ENCODE results near the gene TP53BP1.
A peak's percentile ranks its signal among the peaks of the same experiment; 100 is the strongest.

TP53BP1 gene

DNA sequence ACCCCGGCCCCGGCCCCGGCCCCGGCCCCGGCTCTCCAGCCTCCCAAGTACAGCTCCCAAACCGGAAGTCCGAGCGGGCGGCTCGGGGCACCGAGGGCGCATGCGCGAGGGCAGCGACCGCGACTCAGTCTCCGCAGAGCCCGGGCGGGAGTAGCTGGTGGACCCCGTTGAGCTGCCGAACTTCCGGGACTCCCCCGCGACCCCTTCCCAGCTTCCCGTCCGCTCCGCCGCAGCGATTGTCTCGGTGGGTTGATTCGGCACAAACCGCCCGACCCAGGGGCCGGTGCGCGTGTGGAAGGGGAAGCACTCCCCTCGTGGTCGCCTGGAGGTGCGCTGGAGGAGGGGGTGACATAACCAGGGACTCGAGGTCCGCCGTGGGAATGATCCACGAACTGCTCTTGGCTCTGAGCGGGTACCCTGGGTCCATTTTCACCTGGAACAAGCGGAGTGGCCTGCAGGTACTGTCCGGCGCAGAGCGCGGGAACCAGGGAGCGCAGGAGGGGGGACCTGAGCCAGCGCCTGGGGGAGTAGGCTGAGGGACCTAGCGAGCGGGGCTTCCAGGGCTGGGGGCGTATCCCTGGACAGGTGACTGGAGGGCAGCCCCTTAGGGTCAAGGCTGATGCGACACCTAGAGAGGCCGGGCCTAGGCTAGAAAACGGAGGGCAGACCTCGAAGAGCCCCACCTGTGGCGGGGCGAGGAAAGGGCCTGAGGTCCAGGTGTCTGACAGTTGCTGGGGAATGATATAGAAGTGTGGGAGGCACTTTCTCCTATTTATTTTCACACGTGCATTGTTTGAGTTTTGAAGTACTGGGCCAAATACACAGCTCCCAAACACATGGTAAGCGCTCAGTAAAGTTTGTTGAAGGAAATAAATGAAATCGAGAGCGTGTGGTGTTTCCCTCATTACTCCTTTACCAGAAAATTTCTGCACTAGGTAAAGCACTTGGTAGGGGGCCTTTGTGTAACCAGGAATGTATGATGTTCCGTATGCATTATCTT, 121.7 kb downstream of the TP53BP1 start, which contains the start of the genes TUBGCP4 and ZSCAN29:
TUBGCP4 (plus strand) TSS at position 127 of the 1,000 bp plus-strand sequence; CDS start at position 381, 254 bp downstream.
ZSCAN29 (minus strand) TSS at position 69 of the 1,000 bp plus-strand sequence. CDS start 1,130 bp downstream, outside the sequence.
- Histone ChIP-seq H2AK5ac (ENCODE audit: low read depth, low read length) (no peak within 1 kb of the TSS), H3K79me1 (ENCODE audit: low read depth, low read length) (peaks cover 8% of the 10 kb centered on the region), H3K36me3 (replicated peaks in 1 of 2; ENCODE audit: control insufficient read depth in 2 of 2, insufficient read depth in 2 of 2, low read length in 2 of 2) (peaks cover 11 to 51% of the 10 kb centered on the region in 2 donors), H3K4me1 (ENCODE audit: control insufficient read depth in 2 of 2, insufficient read depth in 1 of 2, low read depth in 1 of 2, low read length in 2 of 2) (peaks cover 4 to 6% of the 10 kb centered on the region in 2 donors), H3K18ac (ENCODE audit: low read length) (peak within 1 kb of the TSS; percentile 97), H2BK12ac (ENCODE audit: low read length) (no peak within 1 kb of the TSS), H3K9me3 (replicated peaks in 1 of 2; ENCODE audit: control insufficient read depth in 2 of 2, insufficient read depth in 1 of 2, low read depth in 1 of 2, low read length in 2 of 2) (peaks cover 2 to 21% of the 10 kb centered on the region in 2 donors), H2BK15ac (ENCODE audit: low read length) (no peak within 1 kb of the TSS), H2BK5ac (ENCODE audit: low read length) (peak within 1 kb of the TSS; percentile 93), H3K27me3 (ENCODE audit: control insufficient read depth in 3 of 3, insufficient read depth in 3 of 3, low read depth in 1 of 3, low read length in 3 of 3) (no peaks in the 10 kb centered on the region), H2BK120ac (ENCODE audit: low read depth, low read length) (no peak within 1 kb of the TSS), H3K4me2 (ENCODE audit: insufficient read depth, low read length, poor library complexity, severe bottlenecking) (peak within 1 kb of the TSS; percentile 83), H2AFZ (ENCODE audit: low read length) (peak within 1 kb of the TSS; percentile 97), H4K91ac (ENCODE audit: low read depth, low read length, poor library complexity) (no peak within 1 kb of the TSS), H3K9ac (ENCODE audit: low read depth, low read length, poor library complexity) (peak within 1 kb of the TSS; percentile 95), H3K4me3 (ENCODE audit: low read length in 2 of 2) (peak within 1 kb of the TSS; percentile 80 to 92), H3K23ac (ENCODE audit: low read depth, low read length, poor library complexity) (peak within 1 kb of the TSS; percentile 90), H3K27ac (replicated peaks; ENCODE audit: low read length) (peak within 1 kb of the TSS; percentile 76), H3K4ac (ENCODE audit: low read length) (no peak within 1 kb of the TSS), H4K8ac (ENCODE audit: low read depth, low read length) (no peak within 1 kb of the TSS), H3K14ac (ENCODE audit: low read length) (peak within 1 kb of the TSS; percentile 75)
- no CpG with 5 or more reads among the region's 66 CpGs for WGBS, 2 donors (ENCODE audit: extremely low coverage in 2 of 2, insufficient read length in 2 of 2, insufficient replicate concordance in 1 of 2)
- DNase-seq (ENCODE audit: low spot score): peak; percentile 90

DNA sequence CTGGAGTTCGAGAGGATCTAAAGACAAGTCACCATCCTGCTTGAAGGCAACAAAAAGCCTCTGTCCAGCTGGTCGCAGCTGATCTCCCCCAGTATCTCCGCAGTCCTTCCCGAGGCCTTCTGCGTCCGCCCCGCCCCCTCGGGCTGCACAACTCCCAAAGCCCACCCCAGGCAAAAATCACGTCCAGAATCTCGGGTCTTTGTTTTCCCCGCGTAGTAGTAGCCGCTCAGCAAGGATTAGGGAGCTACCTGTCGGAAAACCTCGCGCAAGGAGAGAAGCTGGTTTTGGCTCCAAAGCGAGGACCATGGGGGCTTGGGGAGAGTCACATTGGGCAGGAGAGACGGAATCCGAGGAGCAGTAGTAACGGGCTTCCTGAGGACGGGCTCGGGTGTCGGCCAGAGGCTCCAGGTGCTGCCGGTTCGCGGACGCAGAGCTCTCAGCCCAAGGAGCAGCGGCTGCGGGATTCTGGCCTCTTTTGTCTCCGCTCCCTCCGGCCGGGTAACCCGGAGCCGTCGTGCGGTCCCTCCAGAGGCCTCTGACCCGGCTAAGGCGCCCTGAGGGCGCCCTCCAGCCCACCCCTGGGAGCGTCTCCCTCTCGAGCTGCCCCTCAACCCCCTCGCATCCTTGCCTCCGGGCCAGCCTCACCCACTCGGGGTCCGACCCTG, 122.5 kb downstream of the TP53BP1 start:
- H3K36me3 ChIP-seq (replicated peaks in 1 of 2; ENCODE audit: control insufficient read depth in 2 of 2, insufficient read depth in 2 of 2, low read length in 2 of 2): peaks cover 15 to 52% of the 10 kb centered on the region in 2 donors
- H3K4me1 ChIP-seq (ENCODE audit: control insufficient read depth in 2 of 2, insufficient read depth in 1 of 2, low read depth in 1 of 2, low read length in 2 of 2): peaks cover 4 to 6% of the 10 kb centered on the region in 2 donors
- H3K18ac ChIP-seq (ENCODE audit: low read length): peak overlapping the region; percentile 84
- no CpG with 5 or more reads among the region's 45 CpGs for WGBS, 2 donors (ENCODE audit: extremely low coverage in 2 of 2, insufficient read length in 2 of 2, insufficient replicate concordance in 1 of 2)
- H3K4me3 ChIP-seq (ENCODE audit: low read length in 2 of 2): peak overlapping the region; percentile 80 to 92
- peaks cover 8% of the 10 kb centered on the region for H3K79me1 ChIP-seq (ENCODE audit: low read depth, low read length)
- peak overlapping the region; percentile 75 for H3K4me2 ChIP-seq (ENCODE audit: insufficient read depth, low read length, poor library complexity, severe bottlenecking)
- H2AFZ ChIP-seq (ENCODE audit: low read length): peak overlapping the region; percentile 97
- no peak overlapping the region for H3K14ac ChIP-seq (ENCODE audit: low read length)
- H2BK5ac ChIP-seq (ENCODE audit: low read length): peak overlapping the region; percentile 93
- H3K9me3 ChIP-seq (replicated peaks in 1 of 2; ENCODE audit: control insufficient read depth in 2 of 2, insufficient read depth in 1 of 2, low read depth in 1 of 2, low read length in 2 of 2): peaks cover 4 to 28% of the 10 kb centered on the region in 2 donors
- H2BK15ac ChIP-seq (ENCODE audit: low read length): no peak overlapping the region
- no peak overlapping the region for H3K4ac ChIP-seq (ENCODE audit: low read length)
- no peak overlapping the region for H2BK120ac ChIP-seq (ENCODE audit: low read depth, low read length)
- H3K27ac ChIP-seq (replicated peaks; ENCODE audit: low read length): peak overlapping the region; percentile 33
- no peak overlapping the region for H4K91ac ChIP-seq (ENCODE audit: low read depth, low read length, poor library complexity)
- H3K27me3 ChIP-seq (ENCODE audit: control insufficient read depth in 3 of 3, insufficient read depth in 3 of 3, low read depth in 1 of 3, low read length in 3 of 3): no peaks in the 10 kb centered on the region
- H2BK12ac ChIP-seq (ENCODE audit: low read length): no peak overlapping the region
- peak overlapping the region; percentile 90 for H3K23ac ChIP-seq (ENCODE audit: low read depth, low read length, poor library complexity)
- DNase-seq (ENCODE audit: low spot score): peak; percentile 37
- no peak overlapping the region for H2AK5ac ChIP-seq (ENCODE audit: low read depth, low read length)
- peak overlapping the region; percentile 89 for H3K9ac ChIP-seq (ENCODE audit: low read depth, low read length, poor library complexity)
- H4K8ac ChIP-seq (ENCODE audit: low read depth, low read length): no peak overlapping the region

- H4K8ac ChIP-seq (ENCODE audit: low read depth, low read length): no peak overlapping the region
- no peak overlapping the region for H3K4me3 ChIP-seq (ENCODE audit: low read length in 2 of 2)
- peaks cover 32 to 84% of the 10 kb centered on the region in 2 donors for H3K9me3 ChIP-seq (replicated peaks in 1 of 2; ENCODE audit: control insufficient read depth in 2 of 2, insufficient read depth in 1 of 2, low read depth in 1 of 2, low read length in 2 of 2)
Measured at GRCh38 chr15:43361313-43361903, 131.5 kb downstream of the TP53BP1 start.

More at GRCh38 chr15:43361313-43361903, 131.5 kb downstream of the TP53BP1 start:
- no peak for DNase-seq (ENCODE audit: low spot score)
- Histone ChIP-seq H2BK120ac (ENCODE audit: low read depth, low read length) (no peak overlapping the region), H2BK5ac (ENCODE audit: low read length) (no peak overlapping the region), H3K4ac (ENCODE audit: low read length) (no peak overlapping the region), H2AK5ac (ENCODE audit: low read depth, low read length) (no peak overlapping the region), H3K4me2 (ENCODE audit: insufficient read depth, low read length, poor library complexity, severe bottlenecking) (no peak overlapping the region), H3K27me3 (ENCODE audit: control insufficient read depth in 3 of 3, insufficient read depth in 3 of 3, low read depth in 1 of 3, low read length in 3 of 3) (no peaks in the 10 kb centered on the region), H3K14ac (ENCODE audit: low read length) (no peak overlapping the region), H3K9ac (ENCODE audit: low read depth, low read length, poor library complexity) (no peak overlapping the region), H2BK15ac (ENCODE audit: low read length) (no peak overlapping the region), H3K4me1 (ENCODE audit: control insufficient read depth in 2 of 2, insufficient read depth in 1 of 2, low read depth in 1 of 2, low read length in 2 of 2) (no peaks in the 10 kb centered on the region), H3K27ac (replicated peaks; ENCODE audit: low read length) (no peak overlapping the region), H3K36me3 (replicated peaks in 1 of 2; ENCODE audit: control insufficient read depth in 2 of 2, insufficient read depth in 2 of 2, low read length in 2 of 2) (peaks cover 50 to 94% of the 10 kb centered on the region in 2 donors), H3K79me1 (ENCODE audit: low read depth, low read length) (no peaks in the 10 kb centered on the region), H2AFZ (ENCODE audit: low read length) (no peak overlapping the region), H3K18ac (ENCODE audit: low read length) (no peak overlapping the region), H2BK12ac (ENCODE audit: low read length) (no peak overlapping the region), H4K91ac (ENCODE audit: low read depth, low read length, poor library complexity) (no peak overlapping the region), H3K23ac (ENCODE audit: low read depth, low read length, poor library complexity) (no peak overlapping the region)
- no CpG with 5 or more reads among the region's 7 CpGs for WGBS, 2 donors (ENCODE audit: extremely low coverage in 2 of 2, insufficient read length in 2 of 2, insufficient replicate concordance in 1 of 2)
